Fibroblast of skin of left biceps (primary cell): ENCODE measurements around the gene TLX3.
"Not testable (repeated sequence)": the region's sequence is repeated elsewhere in the genome, so short reads cannot be mapped to it uniquely, and the experiment has no call there.

Experiments used
- DNase-seq, 2 experiments: peaks; one replicate each; pipeline ENCODE4 v3.0.0-alpha.2; 2013; ENCODE audit warnings: low read depth in 2 of 2

The TLX3 gene

GRCh38 chr5:171323806-171324632 lies 15.0 kb downstream of the TLX3 start:
- DNase-seq, result no peak

GRCh38 chr5:171330021-171330420 lies 21.0 kb downstream of the TLX3 start:
- no peak for DNase-seq

- DNase-seq, result no peak
Measured at GRCh38 chr5:171335616-171336015, 26.6 kb downstream of the TLX3 start.

GRCh38 chr5:171336521-171337209 lies 27.6 kb downstream of the TLX3 start:
- DNase-seq, result peak; percentile 9 to 33

GRCh38 chr5:171337210-171337569 lies 28.1 kb downstream of the TLX3 start:
- DNase-seq, result no peak

- no peak for DNase-seq
Measured at GRCh38 chr5:171340042-171340441, 31.0 kb downstream of the TLX3 start.

GRCh38 chr5:171340491-171340890 lies 31.4 kb downstream of the TLX3 start:
- DNase-seq, result no peak

- DNase-seq, result peak; percentile 24 to 25
Measured at GRCh38 chr5:171342362-171343111, 33.5 kb downstream of the TLX3 start.

- no peak for DNase-seq
Measured at GRCh38 chr5:171344936-171345608, 36.0 kb downstream of the TLX3 start.

GRCh38 chr5:171351536-171352073 lies 42.6 kb downstream of the TLX3 start:
- no peak for DNase-seq

GRCh38 chr5:171355302-171355724 lies 46.3 kb downstream of the TLX3 start:
- DNase-seq, result no peak

- no peak for DNase-seq
Measured at GRCh38 chr5:171357843-171358242, 48.8 kb downstream of the TLX3 start.

GRCh38 chr5:171361151-171361550 lies 52.1 kb downstream of the TLX3 start:
- DNase-seq, result not testable (repeated sequence)
